ENCODE data around the gene RASGRP4. TPM values are rescaled to one million over a fixed set of nuclear protein-coding genes. Genes with fewer than 3 reads are reported as not detected.

The RASGRP4 gene
- total and polyA plus RNA-seq, 2 donors (not counting 1 experiment from before 2014, with no cell fraction given): not detected

DNA sequence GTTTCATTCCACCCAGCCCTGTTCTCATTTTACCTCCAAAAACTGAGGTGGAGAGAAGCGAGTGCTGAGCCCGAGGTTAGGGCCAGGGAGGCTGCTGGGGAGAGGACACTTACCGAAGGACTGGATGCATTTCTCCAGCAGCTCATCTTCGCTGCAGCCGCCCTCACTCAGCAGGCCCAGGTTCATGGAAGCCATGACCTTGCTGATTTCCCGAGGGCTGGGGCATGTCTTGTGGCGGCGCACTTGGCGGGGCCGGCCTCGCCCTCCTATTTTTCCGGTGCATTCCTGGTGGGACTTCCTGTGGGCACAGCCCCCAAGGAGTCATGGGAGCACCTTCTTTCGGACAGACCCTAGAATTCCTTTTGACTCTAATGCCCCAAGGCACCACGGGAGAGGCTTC lies 4.2 kb downstream of the RASGRP4 start:
- DNase-seq (ENCODE audit: low read depth in 2 of 2): no peak
- H4K20me1 ChIP-seq (ENCODE audit: control insufficient read depth, extremely low read depth, insufficient read depth, low read length): no peaks in the 10 kb centered on the region
- H3K27ac ChIP-seq (ENCODE audit: insufficient read depth, low read length): no peak overlapping the region
- H3K27me3 ChIP-seq (ENCODE audit: control insufficient read depth, insufficient read depth, low read length): peaks cover 18% of the 10 kb centered on the region
- TF ChIP-seq, protein P1, sequence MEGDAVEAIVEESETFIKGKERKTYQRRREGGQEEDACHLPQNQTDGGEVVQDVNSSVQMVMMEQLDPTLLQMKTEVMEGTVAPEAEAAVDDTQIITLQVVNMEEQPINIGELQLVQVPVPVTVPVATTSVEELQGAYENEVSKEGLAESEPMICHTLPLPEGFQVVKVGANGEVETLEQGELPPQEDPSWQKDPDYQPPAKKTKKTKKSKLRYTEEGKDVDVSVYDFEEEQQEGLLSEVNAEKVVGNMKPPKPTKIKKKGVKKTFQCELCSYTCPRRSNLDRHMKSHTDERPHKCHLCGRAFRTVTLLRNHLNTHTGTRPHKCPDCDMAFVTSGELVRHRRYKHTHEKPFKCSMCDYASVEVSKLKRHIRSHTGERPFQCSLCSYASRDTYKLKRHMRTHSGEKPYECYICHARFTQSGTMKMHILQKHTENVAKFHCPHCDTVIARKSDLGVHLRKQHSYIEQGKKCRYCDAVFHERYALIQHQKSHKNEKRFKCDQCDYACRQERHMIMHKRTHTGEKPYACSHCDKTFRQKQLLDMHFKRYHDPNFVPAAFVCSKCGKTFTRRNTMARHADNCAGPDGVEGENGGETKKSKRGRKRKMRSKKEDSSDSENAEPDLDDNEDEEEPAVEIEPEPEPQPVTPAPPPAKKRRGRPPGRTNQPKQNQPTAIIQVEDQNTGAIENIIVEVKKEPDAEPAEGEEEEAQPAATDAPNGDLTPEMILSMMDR (conservative IDR thresholded peaks at IDR 0.05 in 1 of 2, IDR thresholded peaks at IDR 0.05 in 1 of 2; ENCODE audit: low read depth in 1 of 2, low read length in 2 of 2): no peak
- no peak for TF ChIP-seq EZH2 (IDR thresholded peaks at IDR 0.05; ENCODE audit: low read length, missing control alignments)
- H3K9me3 ChIP-seq (ENCODE audit: control insufficient read depth, insufficient read depth, low read depth, low read length): no peaks in the 10 kb centered on the region
- no peak overlapping the region for H3K4me2 ChIP-seq (ENCODE audit: extremely low read depth, insufficient read depth, low read length)
- H3K36me3 ChIP-seq (ENCODE audit: control insufficient read depth, insufficient read depth, low read length): no peaks in the 10 kb centered on the region
- no peak overlapping the region for H3K4me3 ChIP-seq (replicated peaks in 1 of 4; ENCODE audit: control extremely low read depth in 1 of 4, insufficient read depth in 1 of 4, low read depth in 3 of 4, low read length in 4 of 4)
- no peak overlapping the region for H3K9ac ChIP-seq (ENCODE audit: insufficient read depth, low read length)
- no peak overlapping the region for H2AFZ ChIP-seq (ENCODE audit: low read length)
- H3K79me2 ChIP-seq (ENCODE audit: control insufficient read depth, insufficient read depth, low read length): no peaks in the 10 kb centered on the region
- no peaks in the 10 kb centered on the region for H3K4me1 ChIP-seq (ENCODE audit: control insufficient read depth, extremely low read depth, insufficient read depth, low read length)

DNA sequence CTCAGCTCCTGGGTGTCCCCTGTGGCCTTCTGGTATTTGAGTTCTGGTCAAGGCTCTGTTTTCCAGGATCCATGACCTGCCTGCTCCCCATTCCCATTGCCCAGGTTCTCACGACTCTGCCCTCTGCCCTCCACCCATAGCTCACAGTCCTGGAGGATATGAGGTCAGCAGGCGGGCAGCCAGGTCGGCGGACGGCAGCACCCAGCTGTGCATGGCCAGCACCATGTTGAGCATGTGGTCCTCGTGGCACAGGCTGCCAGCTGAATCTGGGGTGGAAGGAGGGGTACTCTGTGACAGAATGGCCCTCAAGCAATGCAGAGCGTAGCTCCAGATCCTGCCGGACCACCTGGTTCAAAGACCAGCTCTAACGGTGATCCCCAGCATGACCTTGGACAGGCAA lies 5.1 kb downstream of the RASGRP4 start:
- Histone ChIP-seq H3K9ac (ENCODE audit: insufficient read depth, low read length) (no peak overlapping the region), H3K4me2 (ENCODE audit: extremely low read depth, insufficient read depth, low read length) (no peak overlapping the region), H3K27ac (ENCODE audit: insufficient read depth, low read length) (no peak overlapping the region), H3K9me3 (ENCODE audit: control insufficient read depth, insufficient read depth, low read depth, low read length) (no peaks in the 10 kb centered on the region), H3K36me3 (ENCODE audit: control insufficient read depth, insufficient read depth, low read length) (no peaks in the 10 kb centered on the region), H3K4me3 (replicated peaks in 1 of 4; ENCODE audit: control extremely low read depth in 1 of 4, insufficient read depth in 1 of 4, low read depth in 3 of 4, low read length in 4 of 4) (no peak overlapping the region), H4K20me1 (ENCODE audit: control insufficient read depth, extremely low read depth, insufficient read depth, low read length) (no peaks in the 10 kb centered on the region), H3K79me2 (ENCODE audit: control insufficient read depth, insufficient read depth, low read length) (no peaks in the 10 kb centered on the region), H3K4me1 (ENCODE audit: control insufficient read depth, extremely low read depth, insufficient read depth, low read length) (no peaks in the 10 kb centered on the region), H3K27me3 (ENCODE audit: control insufficient read depth, insufficient read depth, low read length) (peaks cover 18% of the 10 kb centered on the region), H2AFZ (ENCODE audit: low read length) (no peak overlapping the region)
- no peak for DNase-seq (ENCODE audit: low read depth in 2 of 2)
- TF ChIP-seq, protein P1 (conservative IDR thresholded peaks at IDR 0.05 in 1 of 2, IDR thresholded peaks at IDR 0.05 in 1 of 2; ENCODE audit: low read depth in 1 of 2, low read length in 2 of 2): no peak
- TF ChIP-seq EZH2 (IDR thresholded peaks at IDR 0.05; ENCODE audit: low read length, missing control alignments): no peak

DNA sequence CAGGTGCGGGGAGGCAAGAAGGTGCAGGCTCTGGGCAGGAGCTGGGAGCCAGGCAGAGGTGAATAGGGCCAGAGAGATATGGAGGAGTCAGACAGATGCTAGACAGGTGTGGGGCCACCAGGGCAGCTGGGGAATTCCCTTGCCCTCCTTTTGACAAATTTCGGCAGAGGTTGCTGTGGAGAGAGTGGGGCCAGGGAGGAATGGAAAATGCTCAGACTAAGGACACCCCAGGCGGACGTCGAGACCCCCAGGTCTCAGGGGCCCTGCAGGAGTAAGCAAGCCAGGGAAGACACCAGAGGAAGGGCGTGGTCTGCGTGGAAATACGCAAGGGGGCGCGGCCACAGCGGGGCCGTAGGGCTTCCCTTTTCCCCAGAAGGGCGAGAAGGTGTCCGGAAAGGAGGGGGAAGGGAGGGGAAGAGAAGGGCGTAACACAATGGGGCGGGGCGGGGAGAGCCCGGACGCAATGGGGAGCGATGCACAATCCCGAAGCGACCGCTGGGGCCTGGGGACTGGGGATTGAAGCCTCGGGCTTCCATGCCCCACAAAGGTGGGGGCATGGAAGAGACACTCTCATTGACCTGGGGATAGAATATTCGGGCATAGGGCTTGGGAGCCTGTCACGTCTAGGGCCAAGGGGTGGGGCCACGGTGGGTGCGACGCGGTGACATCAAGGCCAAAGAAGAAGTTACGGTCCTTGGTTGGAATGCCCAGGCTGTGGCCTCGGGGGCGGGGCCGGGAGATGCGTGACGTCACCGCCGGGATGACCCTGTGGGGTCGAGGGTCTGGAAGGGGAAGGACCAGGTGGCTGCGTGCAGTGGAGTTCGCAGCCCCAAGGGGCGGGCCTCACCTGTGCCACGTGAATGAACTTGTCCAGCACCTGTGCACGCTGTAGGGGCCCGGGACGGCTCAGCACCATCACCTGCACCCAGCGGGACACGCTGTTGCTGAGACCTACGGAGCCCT lies 8.2 kb downstream of the RASGRP4 start:
- peak overlapping the region in 2 of 4 experiments; percentile 25 to 32 for H3K4me3 ChIP-seq (replicated peaks in 1 of 4; ENCODE audit: control extremely low read depth in 1 of 4, insufficient read depth in 1 of 4, low read depth in 3 of 4, low read length in 4 of 4)
- H3K36me3 ChIP-seq (ENCODE audit: control insufficient read depth, insufficient read depth, low read length): no peaks in the 10 kb centered on the region
- H3K27ac ChIP-seq (ENCODE audit: insufficient read depth, low read length): no peak overlapping the region
- TF ChIP-seq EZH2 (IDR thresholded peaks at IDR 0.05; ENCODE audit: low read length, missing control alignments): no peak
- TF ChIP-seq, protein P1 (conservative IDR thresholded peaks at IDR 0.05 in 1 of 2, IDR thresholded peaks at IDR 0.05 in 1 of 2; ENCODE audit: low read depth in 1 of 2, low read length in 2 of 2): no peak
- peaks cover 10% of the 10 kb centered on the region for H3K27me3 ChIP-seq (ENCODE audit: control insufficient read depth, insufficient read depth, low read length)
- no peaks in the 10 kb centered on the region for H3K9me3 ChIP-seq (ENCODE audit: control insufficient read depth, insufficient read depth, low read depth, low read length)
- no peak overlapping the region for H3K4me2 ChIP-seq (ENCODE audit: extremely low read depth, insufficient read depth, low read length)
- H2AFZ ChIP-seq (ENCODE audit: low read length): no peak overlapping the region
- no peaks in the 10 kb centered on the region for H3K79me2 ChIP-seq (ENCODE audit: control insufficient read depth, insufficient read depth, low read length)
- H4K20me1 ChIP-seq (ENCODE audit: control insufficient read depth, extremely low read depth, insufficient read depth, low read length): no peaks in the 10 kb centered on the region
- DNase-seq (ENCODE audit: low read depth in 2 of 2): peak in 1 of 2 donors; percentile 11
- H3K9ac ChIP-seq (ENCODE audit: insufficient read depth, low read length): no peak overlapping the region
- no peaks in the 10 kb centered on the region for H3K4me1 ChIP-seq (ENCODE audit: control insufficient read depth, extremely low read depth, insufficient read depth, low read length)
